ENCODE measurements around the gene NUP58.

- TF ChIP-seq EP300 (IDR thresholded peaks at IDR 0.05): no peak
- TF ChIP-seq POLR2A (IDR thresholded peaks at IDR 0.05): no peak
Measured at GRCh38 chr13:25352806-25353205, 51.4 kb downstream of the NUP58 start.

Data from gastroesophageal sphincter (tissue), 2 donors.